Stimulated activated naive CD4-positive, alpha-beta T cell treated with Interleukin-2 at 50 U/mL for 16 hours (primary cell): ENCODE measurements around the gene CDCP1.
A peak's percentile ranks its signal among the peaks of the same experiment; 100 is the strongest.
"Not testable (repeated sequence)": the region's sequence is repeated elsewhere in the genome, so short reads cannot be mapped to it uniquely, and the experiment has no call there.

Experiments used
- DNase-seq: peaks from one replicate; lab custom pipeline; 2025; lab: John Stamatoyannopoulos, UW

CDCP1 gene

DNA sequence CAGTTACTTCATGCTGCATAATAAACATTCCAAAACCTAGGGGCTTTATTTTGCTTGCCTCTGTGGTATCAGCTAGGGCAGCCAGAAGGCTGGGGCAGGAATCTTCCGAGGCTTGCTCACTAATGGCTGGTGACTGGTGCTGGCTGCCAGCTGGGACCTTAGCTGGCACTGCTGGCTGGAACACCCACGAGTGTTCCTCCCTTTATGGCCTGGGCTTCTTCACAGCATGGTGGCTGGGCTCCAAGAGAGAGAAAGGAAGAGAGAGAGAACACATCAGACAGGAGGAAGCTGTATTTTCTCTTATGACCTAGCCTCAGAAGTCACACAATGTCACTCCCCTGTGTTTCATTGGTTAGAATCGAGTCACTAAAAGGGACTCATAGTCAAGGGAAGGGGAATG, 23.9 kb upstream of the CDCP1 start:
- no peak for DNase-seq

DNA sequence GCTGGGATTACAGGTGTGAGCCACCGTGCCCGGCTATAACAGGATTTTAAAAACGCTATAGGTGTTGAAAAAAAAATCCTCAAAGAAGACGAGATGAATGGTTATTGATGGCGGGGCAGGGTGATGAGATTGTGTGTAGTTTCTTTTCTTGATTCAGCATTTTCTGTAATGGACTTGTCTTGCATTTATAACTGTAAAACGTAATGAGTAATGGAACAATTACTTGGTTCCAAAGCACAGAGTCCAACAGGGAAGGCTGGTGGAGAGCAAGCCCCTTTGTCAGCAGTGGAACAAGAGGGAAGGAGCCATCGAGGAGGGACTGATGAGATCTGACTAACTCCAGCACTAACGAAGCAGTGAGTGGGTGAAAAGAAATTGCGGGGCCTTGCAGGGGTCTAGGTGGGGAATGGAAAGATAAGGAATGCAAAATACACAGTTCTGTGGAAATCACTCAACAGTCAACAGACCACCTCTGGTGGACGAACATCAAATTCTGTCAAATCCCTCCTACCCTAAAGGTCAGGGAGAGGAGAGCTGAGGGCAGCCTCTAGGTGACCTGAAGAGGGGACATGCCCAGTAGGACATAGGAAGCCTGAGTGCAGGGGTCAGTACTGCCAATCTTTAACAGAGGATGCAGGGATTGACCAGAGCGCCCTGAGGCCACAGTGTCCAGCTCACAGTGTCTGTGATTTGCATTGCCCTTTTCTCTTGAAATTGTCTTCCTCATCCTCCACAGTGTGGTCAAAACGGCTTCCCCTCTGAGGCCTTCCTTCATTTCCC, 23.1 kb upstream of the CDCP1 start:
- DNase-seq = no peak

DNA sequence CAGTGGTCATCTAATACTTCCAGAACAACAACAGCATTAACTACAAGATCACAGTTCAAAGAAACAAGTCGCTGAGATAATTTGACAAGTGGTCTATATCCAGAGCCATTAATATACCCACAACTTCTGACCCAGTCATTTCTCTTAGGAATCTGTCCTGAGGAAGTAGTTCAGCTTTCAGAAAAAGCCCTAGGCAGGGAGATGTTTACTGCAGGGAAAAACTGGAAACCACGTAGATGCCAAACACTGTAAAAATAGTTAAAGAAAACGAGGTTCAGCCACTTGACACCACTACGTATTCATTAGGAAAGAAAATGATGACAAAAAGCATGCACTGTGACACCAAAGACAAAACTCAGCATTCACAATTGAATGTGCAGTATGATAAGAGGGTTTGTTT, 22.3 kb upstream of the CDCP1 start:
- DNase-seq = no peak

DNA sequence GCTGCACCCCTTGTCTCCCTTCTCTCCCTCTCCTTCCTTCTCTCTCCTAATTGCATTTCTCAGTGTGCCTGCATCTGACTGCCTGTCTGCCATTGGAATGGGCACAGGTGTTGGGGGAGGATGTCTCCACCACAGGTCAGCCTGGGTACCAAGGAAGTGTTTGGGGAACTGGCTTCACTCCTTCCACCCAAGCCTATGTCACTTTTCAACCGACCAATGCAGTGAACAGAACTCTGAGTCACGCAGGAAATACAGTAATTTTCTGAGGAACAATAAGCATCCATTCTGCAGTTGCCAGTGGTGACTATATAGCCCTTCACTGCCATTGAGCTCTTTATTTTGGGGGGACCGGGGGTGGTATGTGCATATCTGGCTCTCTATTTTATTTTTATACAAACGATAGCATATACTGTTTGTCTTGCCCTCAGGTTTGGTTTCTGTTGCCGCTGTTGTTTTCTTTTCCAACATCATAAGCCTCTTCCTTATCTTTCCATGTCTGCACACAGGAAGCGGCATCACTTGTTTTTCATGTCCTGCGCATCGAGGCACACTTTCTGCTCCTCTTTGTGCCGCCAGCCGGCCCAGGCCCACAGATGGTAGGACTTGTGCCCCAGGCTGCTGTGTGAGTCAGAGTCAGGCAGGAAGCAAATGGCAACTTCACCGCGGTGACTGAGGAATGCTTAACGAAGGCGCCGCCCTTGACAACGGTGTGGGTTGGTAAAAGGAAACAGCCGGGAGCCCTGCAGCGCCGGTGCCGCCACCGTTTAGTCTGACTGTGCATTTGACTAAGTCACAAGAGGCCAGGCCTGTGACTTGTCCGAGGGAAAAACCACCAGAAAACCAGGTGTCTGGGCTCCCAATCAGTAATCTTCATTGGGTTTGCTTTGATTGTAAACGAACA, 21.1 kb upstream of the CDCP1 start:
- peak; percentile 82 for DNase-seq

DNA sequence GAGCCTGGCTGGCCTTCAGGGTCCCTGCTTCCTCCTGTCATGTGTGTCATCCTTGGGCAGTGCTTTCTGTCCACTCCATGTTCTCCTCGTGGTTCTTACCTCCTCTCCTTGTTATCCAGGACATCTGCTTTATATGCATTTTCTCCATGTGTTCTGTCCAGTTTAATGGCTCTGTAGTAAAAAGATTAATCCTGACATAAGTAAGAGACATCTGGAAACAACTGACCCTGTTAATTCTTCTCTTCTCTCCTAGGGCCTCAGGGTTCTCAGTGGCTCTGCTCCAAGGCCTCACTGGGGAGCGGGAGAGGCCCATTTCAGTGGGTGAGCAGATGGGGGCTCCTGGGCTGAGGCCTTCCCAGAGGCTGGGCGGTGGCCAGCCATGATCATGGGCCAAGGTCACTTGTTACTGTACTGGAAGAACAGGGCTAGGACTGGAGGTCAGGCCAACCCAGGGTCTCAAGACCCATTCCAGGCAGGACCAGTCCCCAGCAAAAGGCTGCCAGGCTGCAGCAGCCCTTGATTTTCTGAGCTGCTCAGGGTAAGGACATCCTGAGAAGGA, 20.2 kb upstream of the CDCP1 start:
- no peak for DNase-seq

DNA sequence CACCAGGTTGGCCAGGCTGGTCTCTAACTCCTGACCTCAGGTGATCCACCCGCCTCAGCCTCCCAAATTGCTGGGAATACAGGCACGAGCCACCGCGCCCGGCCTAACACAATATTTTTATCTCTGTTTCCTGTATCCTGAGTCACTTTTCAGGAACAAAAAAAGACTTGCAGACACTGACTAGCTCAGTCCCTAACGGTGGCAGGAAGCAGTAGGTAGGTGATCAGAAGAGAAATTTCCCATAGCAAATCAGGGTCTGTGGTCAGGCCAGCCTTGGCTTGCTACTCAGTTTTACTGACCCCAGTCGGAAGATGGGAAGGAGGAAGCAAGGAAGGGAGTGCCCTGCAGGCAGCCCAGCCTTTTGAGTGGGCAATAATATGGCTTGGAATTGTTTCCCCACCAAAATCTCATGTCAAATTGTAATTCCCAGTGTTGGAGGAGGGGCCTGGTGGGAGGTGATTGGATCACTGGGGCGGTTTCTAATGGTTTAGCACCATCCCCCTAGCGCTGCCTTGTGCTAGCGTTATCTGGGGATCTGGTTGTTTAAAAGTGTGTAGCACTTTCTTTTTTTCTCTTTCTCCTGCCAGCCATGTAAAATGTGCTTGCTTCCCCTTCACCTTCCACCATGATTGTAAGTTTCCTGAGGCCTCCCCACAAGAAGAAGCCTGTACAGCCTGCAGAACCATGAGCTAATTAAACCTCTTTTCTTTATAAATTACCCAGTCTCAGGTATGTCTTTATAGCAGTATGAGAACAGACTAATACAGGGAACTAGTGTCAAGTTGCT, 19.5 kb upstream of the CDCP1 start:
- no peak for DNase-seq

DNA sequence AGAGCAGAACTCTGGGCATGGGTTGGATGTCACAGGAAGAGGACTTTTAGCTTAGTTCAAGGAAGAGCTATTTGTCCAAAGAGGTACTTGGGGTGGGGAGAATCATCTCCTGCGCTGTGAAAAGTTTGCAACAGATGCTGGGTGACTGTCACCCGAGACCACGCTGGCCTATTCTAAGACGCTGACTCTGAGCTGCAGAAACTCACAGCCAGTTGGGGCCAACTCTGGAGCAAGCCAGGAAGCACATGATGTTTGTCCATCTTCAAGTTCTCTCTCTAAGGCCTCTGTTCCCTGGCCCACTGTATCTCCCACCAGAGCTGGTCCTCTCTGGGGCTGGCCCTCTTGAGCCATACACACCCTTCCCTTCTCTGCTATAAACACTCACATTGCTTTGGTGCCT, 17.9 kb upstream of the CDCP1 start:
- DNase-seq = no peak

DNA sequence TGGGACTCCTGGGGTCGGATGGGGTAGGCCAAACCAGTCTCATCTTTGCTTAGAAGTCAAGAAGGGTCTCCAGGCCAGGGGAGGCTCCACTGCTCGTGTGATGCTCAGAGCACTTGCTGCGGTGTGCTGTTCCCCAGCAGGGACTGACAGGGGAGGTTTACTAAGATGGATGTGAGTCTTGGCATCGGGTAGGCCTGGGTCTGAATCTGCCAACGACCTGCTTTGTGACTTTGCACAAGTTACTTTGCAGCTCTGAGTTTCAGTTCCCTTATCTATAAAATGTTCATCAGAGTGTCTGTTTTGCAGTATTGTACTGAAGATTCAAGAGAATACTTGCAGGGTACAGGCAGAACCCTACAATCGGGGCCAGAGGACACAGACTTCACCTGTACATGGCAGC, 17.3 kb upstream of the CDCP1 start:
- no peak for DNase-seq

DNA sequence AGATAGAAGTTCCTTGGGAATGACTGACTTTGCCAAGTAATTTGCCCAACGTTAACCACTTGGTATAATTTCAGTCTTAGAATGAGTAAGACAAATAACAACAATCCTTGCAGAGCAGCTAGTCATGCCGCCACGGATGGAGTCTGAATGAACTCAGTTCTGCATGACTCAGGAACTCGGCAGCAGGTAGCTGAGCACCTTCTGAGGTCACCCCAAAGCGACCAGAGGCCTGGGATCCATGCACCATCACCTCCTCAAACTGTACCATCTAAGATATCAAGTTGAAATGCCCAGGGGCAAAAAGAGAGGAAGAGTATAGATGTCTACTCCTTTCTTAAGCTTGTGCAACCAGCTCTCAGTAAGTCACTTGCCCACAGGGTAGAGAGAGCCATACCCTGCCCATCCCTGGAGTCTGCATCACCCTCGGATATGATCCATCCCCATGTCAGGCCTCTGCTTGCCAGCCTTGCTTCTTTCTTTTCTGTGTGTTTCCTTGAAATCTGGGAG, 8.5 kb upstream of the CDCP1 start:
- no peak for DNase-seq

DNA sequence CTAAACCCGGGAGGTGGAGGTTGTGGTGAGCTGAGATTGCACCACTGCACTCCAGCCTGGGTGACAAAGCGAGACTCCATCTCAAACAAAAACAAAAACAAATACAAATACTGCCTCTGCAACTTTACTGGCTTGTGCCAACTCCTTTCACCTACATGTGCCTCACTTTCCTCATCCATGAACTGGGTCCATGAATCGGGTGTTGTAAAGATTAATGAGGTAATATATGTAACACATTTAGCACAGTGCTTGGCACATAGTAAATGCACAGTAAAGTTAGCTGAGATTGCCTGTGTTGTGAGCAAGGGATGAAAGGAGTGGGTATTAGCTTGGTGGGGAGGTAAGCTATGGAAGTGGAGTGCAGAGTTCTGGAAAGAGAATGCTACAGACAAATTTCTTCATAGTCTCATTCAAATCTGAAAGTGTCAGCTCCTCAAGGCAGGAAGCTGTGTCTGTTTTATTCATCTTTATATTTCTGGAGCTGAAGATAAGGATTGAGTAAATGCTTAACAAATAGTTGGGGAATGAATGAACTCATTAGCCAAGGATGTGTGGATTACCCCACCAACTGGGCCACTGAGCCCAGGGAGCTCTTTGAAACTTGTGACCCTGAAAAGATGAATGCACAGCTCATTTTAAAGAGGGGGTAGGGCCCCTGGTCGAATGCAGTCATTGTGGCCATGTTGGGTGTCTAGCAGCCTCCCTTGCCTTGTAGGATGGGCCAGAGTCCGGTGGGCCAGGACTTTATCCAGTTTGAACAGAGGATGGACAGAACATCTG, 7.7 kb upstream of the CDCP1 start:
- DNase-seq = no peak

DNA sequence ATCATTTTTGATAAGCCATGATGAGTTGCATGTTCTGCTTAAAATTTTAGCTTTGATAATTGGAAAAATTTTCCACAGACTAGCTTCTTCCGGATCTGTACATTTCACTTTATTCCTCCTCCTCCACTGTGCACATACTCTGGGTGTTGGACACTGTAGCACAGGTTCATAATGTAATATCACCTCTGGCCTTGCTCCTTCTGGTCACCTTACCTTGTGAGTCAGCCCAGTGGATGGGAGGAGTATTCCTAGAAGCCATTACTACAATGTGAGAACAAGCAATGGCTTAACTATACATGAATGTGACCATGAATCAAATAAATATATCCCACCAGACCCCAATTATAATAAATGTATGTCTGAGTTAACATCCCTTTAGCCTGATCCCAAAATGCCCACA, 6.1 kb upstream of the CDCP1 start:
- DNase-seq = no peak

DNA sequence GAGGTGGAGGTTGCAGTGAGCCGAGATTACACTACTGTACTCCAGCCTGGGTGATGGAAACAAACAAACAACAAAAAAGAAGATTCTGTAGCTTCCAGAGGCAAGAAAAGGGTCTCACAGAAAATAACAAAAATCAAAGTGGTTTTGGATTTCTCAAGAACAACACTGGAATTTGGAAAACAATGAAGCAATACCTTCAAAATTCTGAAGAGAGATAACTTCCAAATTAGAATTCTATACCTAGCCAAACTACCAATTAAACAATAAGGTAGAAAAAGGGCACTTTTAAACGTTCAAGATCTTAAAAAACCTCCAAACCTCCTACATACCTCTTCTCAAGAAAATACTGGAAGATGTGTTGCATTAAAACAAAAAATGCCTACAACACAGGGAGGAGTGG, 4.9 kb upstream of the CDCP1 start:
- no peak for DNase-seq

DNA sequence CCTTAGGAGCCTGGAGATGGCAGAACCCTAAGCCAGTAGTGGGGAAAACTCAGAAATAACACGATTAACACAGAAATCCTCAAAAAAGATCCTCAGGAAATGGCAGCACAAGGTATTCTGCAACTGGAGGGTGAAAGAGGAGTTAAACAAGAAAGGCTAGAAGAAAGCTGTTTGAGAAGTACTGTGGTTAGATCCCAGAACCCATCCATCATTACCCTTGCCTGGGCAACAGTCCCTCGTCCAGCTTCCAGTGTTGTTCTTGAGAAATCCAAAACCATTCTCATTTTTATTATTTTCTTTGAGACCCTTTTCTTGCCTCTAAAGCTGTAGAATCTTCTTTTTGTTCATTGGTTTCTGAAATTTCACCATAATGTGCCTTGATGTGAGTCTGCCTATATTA, 2.7 kb upstream of the CDCP1 start:
- DNase-seq = no peak

DNA sequence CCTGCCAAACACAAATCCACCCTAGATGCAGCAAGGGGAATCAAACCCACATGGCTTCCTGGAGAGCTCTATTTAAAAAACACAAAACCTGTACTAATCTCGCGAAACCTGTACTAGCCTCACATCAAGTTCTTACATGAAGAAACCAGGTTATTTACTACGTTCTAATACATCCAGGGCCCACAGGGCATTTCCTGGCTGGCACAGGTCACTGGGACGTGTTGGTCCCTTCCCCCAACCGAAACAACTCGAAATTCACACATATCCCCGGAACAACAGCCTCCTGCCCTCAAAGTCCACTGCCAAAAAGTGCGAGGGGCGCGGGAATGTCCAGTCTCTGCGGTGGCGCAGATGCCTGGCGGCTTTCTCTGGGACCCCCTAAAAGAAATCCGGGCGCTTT, 955 bp downstream of the CDCP1 start:
- no peak for DNase-seq

DNA sequence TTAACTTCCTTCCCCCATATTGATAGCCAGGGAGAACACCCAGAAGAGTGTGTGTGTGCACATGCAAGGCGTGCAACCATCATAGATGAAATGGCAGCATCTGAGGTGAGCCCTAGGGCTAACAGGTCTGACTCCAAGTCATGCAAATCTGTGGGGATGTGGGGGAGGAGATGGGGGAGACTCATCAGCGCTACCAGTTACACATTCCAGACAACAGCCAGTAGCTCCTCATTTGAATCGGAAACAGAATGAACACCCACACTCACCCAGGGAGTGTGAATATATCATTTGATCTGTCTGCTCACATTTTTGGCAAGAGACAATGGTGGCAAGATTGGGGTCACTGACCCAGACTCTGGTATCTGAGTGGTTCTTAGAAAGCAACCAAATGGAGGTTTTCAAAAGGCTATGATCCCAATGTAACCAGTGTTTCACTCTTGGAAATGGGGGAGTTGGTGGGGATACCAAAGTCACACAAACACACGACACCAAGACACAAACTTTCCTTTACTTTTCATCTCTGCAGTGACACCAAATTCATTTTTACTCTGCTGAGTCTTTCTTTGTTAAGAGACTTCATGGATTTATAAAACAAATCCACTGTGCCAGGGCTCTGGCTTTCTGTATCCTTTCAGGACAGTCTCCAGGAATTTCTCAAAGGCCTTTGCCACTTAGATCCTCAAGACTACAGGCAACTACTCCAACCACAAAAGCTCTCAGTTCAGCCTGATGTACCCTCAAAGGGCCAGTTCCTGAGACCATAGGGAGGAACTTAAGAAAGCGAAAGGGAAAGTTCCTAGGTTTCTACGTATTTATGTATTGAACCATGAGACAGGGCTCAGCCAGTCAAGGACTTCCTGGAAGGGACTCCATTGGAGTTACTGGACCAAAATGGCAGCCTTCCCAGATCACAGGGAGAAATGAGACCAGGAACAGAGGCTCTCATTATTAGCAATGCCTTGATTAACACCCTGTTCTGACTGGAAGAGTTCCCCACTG, 2.2 kb downstream of the CDCP1 start:
- DNase-seq = no peak

DNA sequence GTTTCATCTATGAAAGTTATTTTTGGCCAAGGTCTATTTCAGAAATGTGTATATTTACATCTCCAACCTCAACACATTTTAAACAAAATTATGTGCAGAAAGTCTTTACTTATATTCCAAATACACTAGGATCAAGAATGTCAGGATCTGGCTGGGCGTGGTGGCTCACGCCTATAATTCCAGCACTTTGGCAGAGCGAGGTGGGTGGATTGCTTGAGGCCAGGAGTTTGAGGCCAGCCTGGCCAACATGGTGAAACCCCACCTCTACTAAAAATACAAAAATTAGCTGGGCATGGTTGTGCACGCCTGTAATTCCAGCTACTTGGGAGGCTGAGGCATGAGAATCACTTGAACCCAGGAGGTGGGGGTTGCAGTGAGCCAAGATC, 5.4 kb downstream of the CDCP1 start:
- DNase-seq = not testable (repeated sequence)

DNA sequence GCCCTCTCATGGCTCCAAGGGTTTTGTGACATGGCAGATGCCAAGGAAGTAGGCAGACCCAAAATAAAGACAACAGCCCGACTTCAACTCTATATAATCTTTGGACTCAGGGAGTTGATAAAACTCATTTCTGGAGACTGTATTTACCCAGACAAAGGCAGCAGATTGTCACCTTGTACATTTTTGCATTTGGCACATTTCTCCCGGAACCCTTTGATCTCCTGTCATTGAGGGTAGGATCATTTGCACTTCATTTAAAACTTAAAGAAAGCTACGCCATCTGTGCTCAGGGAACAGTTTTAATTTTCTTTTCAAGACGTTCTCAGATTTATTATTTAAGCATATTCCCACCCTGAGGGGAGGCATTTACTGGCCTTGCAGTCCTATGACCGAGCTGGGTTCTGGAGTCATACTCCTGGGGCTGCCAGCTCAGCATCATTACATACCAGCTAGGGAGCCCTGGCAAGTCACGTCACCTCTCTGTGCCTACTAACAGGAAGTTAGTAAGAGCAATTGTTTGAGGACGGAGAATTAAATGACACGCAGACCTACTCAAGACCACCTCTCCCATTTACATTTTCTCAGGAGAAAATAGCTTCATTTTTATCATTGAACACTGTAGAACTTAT, 5.9 kb downstream of the CDCP1 start:
- DNase-seq = no peak

DNA sequence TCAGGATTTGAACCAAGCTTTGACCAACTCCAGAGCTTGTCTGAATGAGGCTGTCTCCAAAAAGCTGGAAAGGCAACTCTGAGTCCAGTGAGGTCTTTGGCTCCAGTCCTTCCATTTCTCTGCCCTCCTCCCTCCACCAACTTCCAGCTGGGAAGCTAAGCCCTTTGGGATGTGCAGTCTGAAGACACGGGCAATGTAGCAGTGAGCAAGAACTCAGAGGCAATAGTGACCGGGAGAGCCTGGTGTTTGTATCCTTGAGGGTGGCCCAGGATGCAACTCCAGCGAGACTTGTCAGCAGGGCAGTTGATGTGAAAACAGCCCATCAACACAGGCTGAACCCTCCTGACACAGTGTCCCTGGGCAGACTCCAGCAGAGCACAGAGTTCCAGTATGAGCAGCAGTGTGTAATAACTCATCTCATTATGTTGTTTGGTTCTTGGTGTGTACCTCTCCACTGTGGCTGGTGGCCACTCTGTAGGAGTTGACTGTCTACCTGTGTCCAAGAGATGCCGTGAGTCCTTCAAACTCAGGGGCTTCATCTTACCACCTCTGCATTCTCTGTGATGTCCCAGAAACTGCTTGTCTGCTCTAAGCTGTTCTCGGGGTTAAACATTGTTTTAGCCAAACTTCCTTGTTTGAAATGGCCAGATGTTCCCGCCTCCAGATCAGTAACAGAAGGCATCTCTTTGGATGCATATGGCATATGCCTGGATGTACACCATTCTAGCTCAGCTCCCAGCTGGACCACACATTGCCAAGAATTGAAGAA, 6.6 kb downstream of the CDCP1 start:
- DNase-seq = no peak

DNA sequence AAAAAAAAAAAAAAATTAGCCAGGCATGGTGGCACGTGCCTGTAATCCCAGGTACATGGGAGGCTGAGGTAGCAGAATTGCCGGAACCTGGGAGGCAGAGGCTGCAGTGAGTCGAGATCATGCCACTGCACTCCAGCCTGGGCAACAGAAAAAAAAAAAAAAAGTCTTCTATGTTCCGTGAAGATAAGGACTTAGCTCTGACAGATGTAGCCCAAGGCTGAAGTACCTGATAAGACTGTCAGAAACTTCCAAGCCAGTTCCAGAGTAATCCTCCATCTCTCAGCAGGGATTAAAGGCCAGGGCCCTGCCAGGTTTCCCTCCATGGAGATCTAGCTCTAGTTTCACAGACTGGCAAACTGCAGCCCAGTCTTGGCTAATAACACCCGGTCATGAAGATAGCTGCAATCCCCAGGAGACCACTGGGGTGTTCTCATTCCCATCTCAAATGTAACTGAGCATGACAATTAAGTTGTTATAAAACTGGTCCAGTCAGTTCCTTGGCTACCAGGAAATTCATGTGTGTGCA, 8.5 kb downstream of the CDCP1 start:
- DNase-seq = no peak
